HG03565 (cell line): Measurements from ENCODE around the gene TRAP1.
"Not testable (repeated sequence)": the region's sequence is repeated elsewhere in the genome, so short reads cannot be mapped to it uniquely, and the experiment has no call there.

Experiments
- ATAC-seq: cut with Tn5 transposase; IDR thresholded peaks from one replicate; pipeline ENCODE4 v1.9.1; 2021; ENCODE audit warnings: mild to moderate bottlenecking, moderate library complexity; ENCODE audit not compliant: unreplicated experiment

TRAP1 gene

DNA sequence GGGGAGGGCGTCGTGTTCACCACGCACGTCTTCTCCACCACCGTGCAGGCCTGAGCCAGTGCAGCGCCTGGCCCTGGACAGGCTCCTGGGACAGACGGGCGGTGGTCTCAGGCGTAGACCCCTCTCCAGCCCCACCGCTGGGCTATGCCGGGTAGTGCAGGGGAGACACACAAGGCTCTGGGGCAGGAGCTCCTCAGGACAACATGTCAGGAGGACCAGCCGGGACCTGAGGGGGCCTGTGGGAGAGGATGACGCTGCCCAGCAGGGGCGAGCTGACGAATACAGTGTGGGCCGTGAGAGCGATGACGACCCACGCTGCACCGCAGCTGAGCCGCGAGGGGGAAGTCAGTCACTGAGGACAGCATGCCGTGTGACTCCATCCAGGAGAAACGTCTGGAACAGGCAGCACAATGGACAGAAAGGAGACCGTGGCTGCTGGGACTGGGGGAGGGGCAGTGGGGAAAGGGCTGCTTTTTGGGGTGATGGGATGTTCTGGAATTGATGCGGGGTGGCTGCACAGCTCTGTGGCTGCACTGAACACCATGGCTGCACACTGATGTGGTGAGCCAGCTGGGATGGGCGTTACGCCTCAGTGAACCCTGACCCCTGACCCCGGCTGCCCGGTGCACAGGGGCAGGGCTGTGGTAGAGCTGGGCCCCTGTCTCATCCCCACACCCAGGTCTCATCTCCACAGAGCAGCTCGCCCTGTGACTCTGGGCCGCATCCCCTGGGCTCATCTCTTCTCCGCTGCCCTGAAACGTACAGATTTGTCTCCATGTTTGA lies 42.6 kb downstream of the TRAP1 start:
- no peak for ATAC-seq

- no peak for ATAC-seq
These were observed 43.5 kb downstream of the TRAP1 start for GRCh38 chr16:3673676-3674377.

- ATAC-seq = no peak
These were observed 44.1 kb downstream of the TRAP1 start for GRCh38 chr16:3673201-3673600.

DNA sequence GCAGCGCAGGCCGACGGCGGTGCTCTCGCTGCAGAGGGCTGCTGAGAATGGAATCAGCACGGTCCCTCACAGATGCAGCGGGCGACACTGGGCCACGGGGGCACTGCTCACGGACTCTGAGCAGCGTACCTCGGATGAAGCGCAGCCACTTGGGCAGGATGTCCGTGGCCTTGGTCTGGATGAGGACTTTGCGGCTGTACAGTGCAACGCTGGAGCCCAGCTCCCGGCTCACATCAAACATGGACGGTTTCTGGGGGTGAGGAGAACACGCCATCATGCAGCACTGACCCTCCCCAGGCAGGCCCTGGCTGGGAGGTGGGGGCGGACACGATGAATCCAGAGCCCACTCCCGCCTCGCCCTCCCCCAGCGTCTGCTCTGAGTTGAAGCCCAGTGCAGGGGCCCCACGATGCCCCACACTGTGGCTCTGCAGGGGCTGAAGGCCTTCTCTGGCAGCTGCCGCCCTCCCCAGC lies 44.7 kb downstream of the TRAP1 start:
- no peak for ATAC-seq

GRCh38 chr16:3671424-3671823 lies 45.9 kb downstream of the TRAP1 start:
- ATAC-seq = no peak

DNA sequence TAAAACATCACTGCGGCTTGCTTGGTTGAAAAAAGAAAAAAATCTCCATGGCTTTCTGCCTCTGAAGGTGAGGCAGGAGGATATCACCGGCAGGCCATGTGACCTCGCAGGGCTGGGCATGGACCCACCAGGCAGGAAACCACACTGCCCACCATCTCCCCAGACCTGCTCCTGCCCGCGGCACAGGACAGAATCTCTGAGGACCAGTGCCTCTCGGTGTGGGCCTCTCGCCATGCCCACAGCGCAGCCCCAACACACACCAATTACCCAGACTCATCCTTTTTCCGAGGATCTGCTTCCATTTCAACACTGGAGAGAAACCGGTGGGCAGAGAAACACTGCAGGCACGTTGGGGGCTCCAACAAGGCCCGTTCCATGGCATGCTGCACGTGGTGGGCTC lies 46.6 kb downstream of the TRAP1 start:
- no peak for ATAC-seq

GRCh38 chr16:3669082-3669481 lies 48.2 kb downstream of the TRAP1 start:
- ATAC-seq = no peak

GRCh38 chr16:3668626-3669025 lies 48.7 kb downstream of the TRAP1 start:
- ATAC-seq = no peak

GRCh38 chr16:3665508-3665907 lies 51.8 kb downstream of the TRAP1 start:
- no peak for ATAC-seq

- ATAC-seq = no peak
These were observed 53.0 kb downstream of the TRAP1 start for GRCh38 chr16:3664187-3664896.

DNA sequence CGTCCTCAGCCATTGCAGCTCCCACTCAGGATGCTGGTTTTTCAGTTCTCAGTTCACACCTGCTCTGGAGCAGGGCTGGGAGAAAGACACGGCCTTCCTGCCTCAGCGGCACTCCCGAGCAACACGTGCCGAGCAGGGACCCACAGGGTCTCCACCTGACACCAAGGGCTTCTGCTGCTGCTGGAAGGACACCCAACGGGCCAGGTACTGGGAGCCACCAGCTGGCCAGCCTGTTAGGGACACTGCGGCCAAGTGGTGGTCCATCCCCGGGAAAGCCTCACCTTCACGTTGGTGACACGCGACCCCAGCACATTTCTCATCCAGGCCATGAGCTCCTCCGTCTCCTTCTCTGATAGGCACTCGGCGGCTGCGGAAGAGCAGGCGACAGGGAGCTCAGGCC lies 54.7 kb downstream of the TRAP1 start:
- no peak for ATAC-seq

- ATAC-seq = no peak
These were observed 55.4 kb downstream of the TRAP1 start for GRCh38 chr16:3661922-3662321.

DNA sequence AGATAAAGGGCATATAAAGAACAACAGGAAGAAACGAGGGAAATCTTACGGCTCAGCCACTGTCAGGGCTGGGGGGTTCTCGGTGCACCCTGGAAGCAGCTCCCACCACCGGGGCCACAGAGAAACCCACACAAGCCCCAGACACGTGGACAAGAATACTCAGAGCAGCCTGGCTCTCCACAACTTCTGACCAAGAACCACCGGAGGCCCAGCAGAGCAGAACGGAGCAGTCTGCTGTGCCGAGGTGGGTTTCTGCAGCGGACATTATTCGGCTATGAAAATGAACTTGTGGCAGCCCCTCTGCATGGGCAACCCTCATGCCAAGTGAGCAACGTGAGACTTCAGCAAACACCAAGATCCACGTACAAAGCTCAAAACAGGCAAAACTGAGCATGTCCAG lies 56.0 kb downstream of the TRAP1 start:
- ATAC-seq = no peak

- no peak for ATAC-seq
These were observed 58.1 kb downstream of the TRAP1 start for GRCh38 chr16:3659251-3659650.

GRCh38 chr16:3656491-3657468 lies 60.5 kb downstream of the TRAP1 start:
- ATAC-seq = no peak

- ATAC-seq = not testable (repeated sequence)
These were observed 61.2 kb downstream of the TRAP1 start for GRCh38 chr16:3656160-3656490.

DNA sequence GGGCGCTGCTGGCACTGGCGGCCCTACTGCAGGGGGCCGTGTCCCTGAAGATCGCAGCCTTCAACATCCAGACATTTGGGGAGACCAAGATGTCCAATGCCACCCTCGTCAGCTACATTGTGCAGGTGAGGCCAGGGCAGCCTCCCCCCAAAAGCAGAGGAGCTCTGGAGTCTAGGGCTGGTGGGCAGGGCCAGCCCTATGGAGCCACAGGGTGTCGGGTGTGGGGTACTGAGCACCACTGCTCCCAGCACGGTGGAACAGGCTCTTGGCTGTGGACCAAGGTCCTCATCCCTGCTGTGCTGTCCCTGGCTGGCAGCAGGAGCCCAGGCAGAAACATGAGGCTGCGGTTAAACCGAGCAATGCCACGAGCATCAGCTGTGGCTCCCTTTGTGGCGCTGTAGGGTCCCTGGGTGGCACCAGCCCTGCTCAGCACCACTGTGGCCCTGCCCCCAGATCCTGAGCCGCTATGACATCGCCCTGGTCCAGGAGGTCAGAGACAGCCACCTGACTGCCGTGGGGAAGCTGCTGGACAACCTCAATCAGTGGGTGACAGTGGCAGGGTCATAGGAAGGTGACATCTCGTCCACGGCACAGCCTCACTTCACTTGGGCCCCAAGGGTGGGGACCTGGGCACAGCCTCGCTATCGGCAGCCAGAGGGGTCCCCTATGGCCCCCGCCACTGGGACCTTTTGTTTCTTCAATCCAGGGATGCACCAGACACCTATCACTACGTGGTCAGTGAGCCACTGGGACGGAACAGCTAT lies 61.7 kb downstream of the TRAP1 start:
- no peak for ATAC-seq

DNA sequence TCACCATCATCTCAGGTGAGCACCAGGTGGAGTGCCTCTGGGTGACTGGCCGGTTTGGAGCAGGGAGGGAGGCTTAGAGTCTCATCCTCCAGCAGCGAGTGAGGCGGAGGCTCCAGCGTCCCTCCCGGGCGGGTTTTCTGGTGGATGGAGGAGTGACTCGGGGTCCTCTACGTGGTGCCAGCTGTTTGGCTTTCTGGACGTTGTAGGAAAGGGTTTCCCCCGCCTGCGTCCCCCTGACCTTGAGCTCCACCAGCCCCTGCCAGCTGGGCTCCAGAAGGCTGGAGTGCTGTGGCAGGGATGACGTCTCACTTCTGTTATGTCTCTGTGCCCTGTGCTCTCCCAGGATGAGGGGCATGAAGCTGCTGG lies 62.3 kb downstream of the TRAP1 start:
- no peak for ATAC-seq

- no peak for ATAC-seq
These were observed 62.9 kb downstream of the TRAP1 start, which contains the start of gene DNASE1 for GRCh38 chr16:3654249-3654991. Gene DNASE1, plus strand, starts transcription at chr16:3654691. Its CDS starts 683 bp downstream, at chr16:3655374.
